AG10803 (cell line): ENCODE results near the gene IVD.

Source experiments
- DNase-seq: peaks from one replicate; pipeline ENCODE4 v3.0.0; 2010; ENCODE audit warnings: low read depth
- H3K4me3 ChIP-seq: 2 replicates; pipeline ENCODE4 v1.5.1; 2011; ENCODE audit warnings: mild to moderate bottlenecking, low read length, control low read depth
- TF ChIP-seq, protein P1 (sequence below): conservative IDR thresholded peaks from 2 replicates; pipeline ENCODE4 v1.5.1; 2011; ENCODE audit warnings: mild to moderate bottlenecking, low read length, control low read depth, inconsistent platforms

Gene IVD

DNA sequence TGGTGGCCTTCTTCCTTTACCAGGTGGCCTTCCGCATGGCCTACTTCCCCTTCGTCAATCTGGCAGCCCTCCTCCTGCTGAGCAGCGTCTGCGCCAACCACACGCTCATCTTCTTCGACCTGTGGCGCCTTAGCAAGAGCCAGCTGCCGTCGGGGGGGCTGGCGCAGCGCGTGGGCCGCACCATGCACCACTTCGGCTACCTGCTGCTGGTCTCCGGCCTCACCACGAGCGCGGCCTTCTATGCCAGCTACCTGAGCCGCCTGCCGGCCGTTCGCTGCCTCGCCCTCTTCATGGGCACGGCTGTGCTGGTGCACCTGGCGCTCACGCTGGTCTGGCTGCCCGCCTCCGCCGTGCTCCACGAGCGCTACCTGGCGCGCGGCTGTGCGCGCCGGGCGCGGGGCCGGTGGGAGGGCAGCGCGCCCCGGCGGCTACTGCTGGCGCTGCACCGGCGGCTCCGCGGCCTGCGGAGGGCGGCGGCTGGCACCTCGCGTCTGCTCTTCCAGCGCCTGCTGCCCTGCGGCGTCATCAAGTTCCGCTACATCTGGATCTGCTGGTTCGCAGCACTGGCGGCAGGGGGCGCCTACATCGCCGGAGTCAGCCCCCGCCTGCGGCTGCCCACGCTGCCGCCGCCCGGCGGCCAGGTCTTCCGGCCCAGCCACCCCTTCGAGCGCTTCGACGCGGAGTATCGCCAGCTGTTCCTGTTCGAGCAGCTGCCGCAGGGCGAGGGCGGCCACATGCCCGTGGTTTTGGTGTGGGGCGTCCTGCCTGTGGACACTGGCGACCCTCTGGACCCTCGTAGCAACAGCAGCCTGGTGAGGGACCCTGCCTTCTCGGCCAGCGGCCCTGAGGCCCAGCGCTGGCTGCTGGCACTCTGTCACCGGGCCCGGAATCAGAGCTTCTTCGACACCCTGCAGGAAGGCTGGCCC lies 37.6 kb upstream of the IVD start:
- peak; percentile 88 for DNase-seq
- TF ChIP-seq, protein P1, sequence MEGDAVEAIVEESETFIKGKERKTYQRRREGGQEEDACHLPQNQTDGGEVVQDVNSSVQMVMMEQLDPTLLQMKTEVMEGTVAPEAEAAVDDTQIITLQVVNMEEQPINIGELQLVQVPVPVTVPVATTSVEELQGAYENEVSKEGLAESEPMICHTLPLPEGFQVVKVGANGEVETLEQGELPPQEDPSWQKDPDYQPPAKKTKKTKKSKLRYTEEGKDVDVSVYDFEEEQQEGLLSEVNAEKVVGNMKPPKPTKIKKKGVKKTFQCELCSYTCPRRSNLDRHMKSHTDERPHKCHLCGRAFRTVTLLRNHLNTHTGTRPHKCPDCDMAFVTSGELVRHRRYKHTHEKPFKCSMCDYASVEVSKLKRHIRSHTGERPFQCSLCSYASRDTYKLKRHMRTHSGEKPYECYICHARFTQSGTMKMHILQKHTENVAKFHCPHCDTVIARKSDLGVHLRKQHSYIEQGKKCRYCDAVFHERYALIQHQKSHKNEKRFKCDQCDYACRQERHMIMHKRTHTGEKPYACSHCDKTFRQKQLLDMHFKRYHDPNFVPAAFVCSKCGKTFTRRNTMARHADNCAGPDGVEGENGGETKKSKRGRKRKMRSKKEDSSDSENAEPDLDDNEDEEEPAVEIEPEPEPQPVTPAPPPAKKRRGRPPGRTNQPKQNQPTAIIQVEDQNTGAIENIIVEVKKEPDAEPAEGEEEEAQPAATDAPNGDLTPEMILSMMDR: peak; percentile 64
- peak overlapping the region; percentile 37 for H3K4me3 ChIP-seq

DNA sequence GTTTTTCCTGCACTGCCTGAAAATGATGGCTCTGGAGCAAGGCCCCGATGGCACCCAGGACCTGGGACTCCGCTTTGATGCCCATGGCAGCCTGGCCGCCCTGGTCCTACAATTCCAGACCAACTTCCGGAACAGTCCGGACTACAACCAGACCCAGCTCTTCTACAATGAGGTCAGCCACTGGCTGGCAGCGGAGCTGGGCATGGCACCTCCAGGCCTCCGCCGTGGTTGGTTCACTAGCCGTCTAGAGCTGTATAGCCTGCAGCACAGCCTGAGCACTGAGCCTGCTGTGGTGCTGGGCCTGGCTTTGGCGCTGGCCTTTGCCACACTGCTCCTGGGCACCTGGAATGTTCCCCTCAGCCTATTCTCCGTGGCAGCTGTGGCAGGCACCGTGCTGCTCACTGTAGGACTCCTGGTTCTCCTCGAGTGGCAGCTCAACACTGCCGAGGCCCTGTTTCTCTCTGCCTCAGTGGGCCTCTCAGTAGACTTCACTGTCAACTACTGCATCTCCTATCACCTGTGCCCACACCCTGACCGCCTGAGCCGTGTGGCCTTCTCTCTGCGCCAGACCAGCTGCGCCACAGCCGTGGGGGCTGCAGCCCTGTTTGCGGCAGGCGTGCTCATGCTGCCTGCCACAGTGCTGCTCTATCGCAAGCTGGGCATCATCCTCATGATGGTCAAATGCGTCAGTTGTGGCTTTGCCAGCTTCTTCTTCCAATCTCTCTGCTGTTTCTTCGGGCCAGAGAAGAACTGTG lies 36.7 kb upstream of the IVD start:
- no peak overlapping the region for H3K4me3 ChIP-seq
- no peak for DNase-seq
- TF ChIP-seq, protein P1: no peak

DNA sequence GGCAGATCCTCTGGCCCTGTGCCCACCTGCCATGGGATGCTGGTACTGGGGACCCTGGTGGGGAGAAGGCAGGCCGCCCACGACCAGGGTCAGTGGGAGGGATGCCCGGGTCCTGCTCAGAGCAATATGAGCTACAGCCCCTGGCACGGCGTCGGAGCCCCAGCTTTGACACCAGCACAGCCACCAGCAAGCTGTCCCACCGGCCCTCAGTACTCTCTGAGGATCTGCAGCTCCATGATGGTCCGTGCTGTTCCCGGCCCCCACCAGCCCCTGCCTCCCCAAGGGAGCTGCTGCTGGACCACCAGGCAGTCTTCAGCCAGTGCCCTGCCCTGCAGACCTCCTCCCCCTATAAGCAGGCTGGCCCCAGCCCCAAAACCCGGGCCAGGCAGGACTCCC lies 36.1 kb upstream of the IVD start:
- H3K4me3 ChIP-seq: no peak overlapping the region
- DNase-seq: no peak
- TF ChIP-seq, protein P1: no peak

DNA sequence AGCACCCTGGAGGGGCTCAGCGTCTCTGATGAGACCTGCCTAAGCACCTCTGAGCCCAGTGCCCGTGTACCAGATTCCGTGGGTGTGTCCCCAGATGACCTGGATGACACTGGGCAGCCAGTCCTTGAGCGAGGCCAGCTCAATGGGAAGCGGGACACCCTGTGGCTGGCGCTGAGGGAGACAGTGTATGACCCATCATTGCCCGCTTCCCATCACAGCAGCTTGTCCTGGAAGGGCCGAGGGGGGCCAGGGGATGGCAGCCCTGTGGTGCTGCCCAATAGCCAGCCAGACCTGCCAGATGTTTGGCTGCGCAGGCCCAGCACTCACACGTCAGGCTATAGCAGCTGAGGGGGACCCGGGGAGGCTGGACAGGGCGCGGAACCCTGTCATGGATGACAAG lies 35.6 kb upstream of the IVD start:
- TF ChIP-seq, protein P1: no peak
- H3K4me3 ChIP-seq: no peak overlapping the region
- DNase-seq: no peak

DNA sequence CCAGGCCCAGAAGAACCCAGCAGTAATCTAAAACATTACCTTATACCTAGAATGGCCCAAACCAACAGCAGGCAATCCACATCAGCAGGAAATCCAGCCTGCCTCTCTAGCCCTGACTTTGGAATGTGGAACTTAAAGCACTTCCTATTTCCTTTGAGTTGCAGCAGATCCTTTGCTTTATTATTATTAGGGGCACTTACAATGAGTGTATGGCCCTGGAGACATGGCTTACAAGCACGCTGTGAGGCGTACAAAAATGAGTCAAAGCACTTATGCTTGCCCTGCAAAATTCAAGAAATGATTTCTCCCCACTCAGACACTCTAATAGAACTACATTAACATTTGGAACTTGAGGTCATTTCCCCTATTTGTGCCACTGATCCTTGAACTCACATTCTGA lies 32.6 kb upstream of the IVD start:
- no peak overlapping the region for H3K4me3 ChIP-seq
- peak; percentile 11 for DNase-seq
- TF ChIP-seq, protein P1: no peak

DNA sequence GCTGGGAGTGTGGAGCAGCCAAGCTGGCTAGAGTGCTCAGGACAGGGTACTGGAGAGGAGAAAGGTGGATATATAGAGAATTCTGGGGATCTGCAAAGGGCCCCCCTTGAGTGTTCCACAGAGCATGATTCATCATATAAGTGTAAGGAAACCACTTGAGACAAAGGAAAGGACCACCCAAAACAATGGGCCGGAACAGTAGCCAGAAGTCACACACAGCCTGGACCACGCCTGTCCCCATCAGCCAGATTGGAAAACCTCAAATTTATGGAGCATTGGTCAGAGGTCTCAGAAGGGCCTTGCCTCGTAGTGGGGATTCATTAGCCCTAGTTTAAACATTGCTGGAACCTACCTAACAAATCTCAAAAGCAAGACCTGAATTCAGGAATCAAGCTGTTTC lies 28.0 kb upstream of the IVD start:
- TF ChIP-seq, protein P1: no peak
- DNase-seq: no peak
- H3K4me3 ChIP-seq: no peak overlapping the region
